Keratinocyte (primary cell): ENCODE data around the gene FASTKD2. TPM values are rescaled to one million over a fixed set of nuclear protein-coding genes. Genes with fewer than 3 reads are reported as not detected.

Experiments used
- DNase-seq: peaks from one replicate; pipeline ENCODE4 v3.0.0-alpha.2; 2011; ENCODE audit warnings: low read depth, missing footprints, low spot score
- FAIRE-seq: peaks from 2 replicates; lab custom pipeline; 2011; peaks lifted over from hg19 to GRCh38; lab: Jason Lieb, UNC
- H2AFZ ChIP-seq: 2 replicates; pipeline ENCODE4 v1.6.0; 2012; ENCODE audit warnings: low read length, control low read depth, inconsistent platforms; ENCODE audit not compliant: control insufficient read depth
- H3K27ac ChIP-seq: 2 replicates; pipeline ENCODE4 v1.5.1; 2011; ENCODE audit warnings: low read length; ENCODE audit not compliant: control insufficient read depth, insufficient read depth
- H3K27me3 ChIP-seq: 3 replicates; pipeline ENCODE4 v1.6.0; 2011; ENCODE audit warnings: low read length; ENCODE audit not compliant: control insufficient read depth, insufficient read depth; ENCODE audit errors: extremely low read depth
- H3K36me3 ChIP-seq, 2 experiments: 2 replicates in 1 of 2; 3 replicates in 1 of 2; pipeline ENCODE4 v1.5.1; 2011; ENCODE audit warnings: low read length in 2 of 2, mild to moderate bottlenecking in 1 of 2; ENCODE audit not compliant: control insufficient read depth in 2 of 2, insufficient read depth in 2 of 2; ENCODE audit errors: extremely low read depth in 1 of 2
- H3K4me1 ChIP-seq: 3 replicates; pipeline ENCODE4 v1.5.1; 2011; ENCODE audit warnings: low read length; ENCODE audit not compliant: control insufficient read depth, insufficient read depth; ENCODE audit errors: extremely low read depth
- H3K4me2 ChIP-seq: 3 replicates; pipeline ENCODE4 v1.6.0; 2011; ENCODE audit warnings: low read depth, low read length; ENCODE audit not compliant: control insufficient read depth, insufficient read depth; ENCODE audit errors: extremely low read depth
- H3K4me3 ChIP-seq, 3 experiments: fragments of 200-600 bp in 1 of 3; sonication (generic) in 1 of 3; 2 replicates in 2 of 3; 3 replicates in 1 of 3; pipeline ENCODE4 v1.5.1; 2011 to 2016; ENCODE audit warnings: low read length in 3 of 3, mild to moderate bottlenecking in 3 of 3, control low read depth in 2 of 3, inconsistent platforms in 1 of 3, low read depth in 1 of 3, mixed read lengths in 1 of 3, mixed run types in 1 of 3, moderate library complexity in 1 of 3; ENCODE audit not compliant: control insufficient read depth in 2 of 3, insufficient read depth in 2 of 3; ENCODE audit errors: extremely low read depth in 1 of 3
- H3K79me2 ChIP-seq: 2 replicates; pipeline ENCODE4 v1.6.0; 2012; ENCODE audit warnings: low read length; ENCODE audit not compliant: control insufficient read depth, insufficient read depth
- H3K9ac ChIP-seq: 3 replicates; pipeline ENCODE4 v1.6.0; 2011; ENCODE audit warnings: low read length; ENCODE audit not compliant: control insufficient read depth, insufficient read depth; ENCODE audit errors: extremely low read depth
- H3K9me1 ChIP-seq: 3 replicates; pipeline ENCODE4 v1.6.0; 2011; ENCODE audit warnings: low read length; ENCODE audit not compliant: control insufficient read depth, insufficient read depth; ENCODE audit errors: extremely low read depth
- H3K9me3 ChIP-seq: 2 replicates; pipeline ENCODE4 v1.5.1; 2012; ENCODE audit warnings: low read depth, low read length; ENCODE audit not compliant: control insufficient read depth
- H4K20me1 ChIP-seq: 3 replicates; pipeline ENCODE4 v1.6.0; 2011; ENCODE audit warnings: low read length; ENCODE audit not compliant: control insufficient read depth, insufficient read depth; ENCODE audit errors: extremely low read depth
- CTCF ChIP-seq, 3 experiments: IDR thresholded peaks in 1 of 3; conservative IDR thresholded peaks in 1 of 3; optimal IDR thresholded peaks in 1 of 3; 2 replicates in 2 of 3; 3 replicates in 1 of 3; pipeline versions ENCODE3 to v1.5.1; 2011; ENCODE audit warnings: low read length in 3 of 3, mild to moderate bottlenecking in 3 of 3, moderate library complexity in 2 of 3, control low read depth in 1 of 3, inconsistent platforms in 1 of 3; ENCODE audit not compliant: insufficient read depth in 2 of 3; ENCODE audit errors: extremely low read depth in 1 of 3
- EZH2 ChIP-seq: IDR thresholded peaks from one replicate; pipeline ENCODE4 v1.6.1; 2012; ENCODE audit warnings: inconsistent platforms, mild to moderate bottlenecking, low read length, moderate library complexity
- dilution Hi-C: fragments of 300-500 bp; cut with MboI; formaldehyde crosslinking; loops from one replicate; pipeline ENCODE4 v1.7.0; 2020; ENCODE audit warnings: low sequenced_read_pairs; ENCODE audit not compliant: extremely low pct_ligation_motif_present
- polyA plus RNA-seq, 5 experiments: library from polyadenylated mRNA; depleted of rRNA in 3 of 5; stranded (reverse) in 3 of 5; stranded (forward) in 1 of 5; unstranded in 1 of 5; fragments of >200 nt; gene quantifications; 1 replicate in 1 of 5; 2 replicates in 3 of 5; 3 replicates in 1 of 5; pipeline versions ENCODE4 v1.2.1 to v1.2.3, GENCODE V29; 2011 to 2012; ENCODE audit warnings: missing spikeins in 2 of 5, low read depth in 1 of 5, low replicate concordance in 1 of 5

Gene FASTKD2
- polyA plus RNA-seq, 1 donor (not counting 4 experiments of a cell fraction or from before 2014, with no cell fraction given): 51.1 TPM

GRCh38 chr2:206836722-206837121 is 71.3 kb downstream of the FASTKD2 start:
- dilution Hi-C loops: no loop called here
- Histone ChIP-seq H3K9me3 (no peaks in the 10 kb centered on the region), H4K20me1 (no peaks in the 10 kb centered on the region)

GRCh38 chr2:206837775-206838174 is 72.4 kb downstream of the FASTKD2 start:
- no peak overlapping the region for H3K27ac ChIP-seq
- no peak overlapping the region for H3K4me3 ChIP-seq
- FAIRE-seq: no peak
- H3K9me1 ChIP-seq: no peaks in the 10 kb centered on the region
- dilution Hi-C loops: no loop called here
- TF ChIP-seq EZH2: no peak
- TF ChIP-seq CTCF (optimal IDR thresholded peaks at IDR 0.05 in 1 of 3, IDR thresholded peaks at IDR 0.05 in 1 of 3, conservative IDR thresholded peaks at IDR 0.05 in 1 of 3; ENCODE audit: extremely low read depth in 1 of 3, insufficient read depth in 2 of 3, low read length in 3 of 3): no peak
- H2AFZ ChIP-seq: no peak overlapping the region
- no peaks in the 10 kb centered on the region for H3K27me3 ChIP-seq
- no peaks in the 10 kb centered on the region for H3K36me3 ChIP-seq
- DNase-seq: no peak
- no peak overlapping the region for H3K9ac ChIP-seq
- H3K79me2 ChIP-seq: no peaks in the 10 kb centered on the region
- H3K4me2 ChIP-seq: no peak overlapping the region
- H4K20me1 ChIP-seq: no peaks in the 10 kb centered on the region
- no peaks in the 10 kb centered on the region for H3K4me1 ChIP-seq
- H3K9me3 ChIP-seq: no peaks in the 10 kb centered on the region

More at GRCh38 chr2:206836722-206837121, 71.3 kb downstream of the FASTKD2 start:
- H3K9ac ChIP-seq: no peak overlapping the region
- H3K4me3 ChIP-seq: no peak overlapping the region
- TF ChIP-seq CTCF (optimal IDR thresholded peaks at IDR 0.05 in 1 of 3, IDR thresholded peaks at IDR 0.05 in 1 of 3, conservative IDR thresholded peaks at IDR 0.05 in 1 of 3; ENCODE audit: extremely low read depth in 1 of 3, insufficient read depth in 2 of 3, low read length in 3 of 3) (no peak), EZH2 (no peak)
- no peaks in the 10 kb centered on the region for H3K9me1 ChIP-seq
- no peak overlapping the region for H3K27ac ChIP-seq
- no peaks in the 10 kb centered on the region for H3K36me3 ChIP-seq
- no peak for DNase-seq
- no peaks in the 10 kb centered on the region for H3K27me3 ChIP-seq
- H3K4me2 ChIP-seq: no peak overlapping the region
- H3K79me2 ChIP-seq: no peaks in the 10 kb centered on the region
- no peak overlapping the region for H2AFZ ChIP-seq
- no peak for FAIRE-seq
- no peaks in the 10 kb centered on the region for H3K4me1 ChIP-seq
